GM18870 (cell line): Measurements from ENCODE around the gene TSTD1.
"Not testable (repeated sequence)": the region's sequence is repeated elsewhere in the genome, so short reads cannot be mapped to it uniquely, and the experiment has no call there.

Source experiments
- ATAC-seq: cut with Tn5 transposase; IDR thresholded peaks from one replicate; pipeline ENCODE4 v1.9.1; 2021; ENCODE audit warnings: moderate library complexity; ENCODE audit not compliant: unreplicated experiment

TSTD1 gene

GRCh38 chr1:161009602-161010211, 29.1 kb downstream of the TSTD1 start:
- no peak for ATAC-seq

GRCh38 chr1:161008869-161009510, 29.8 kb downstream of the TSTD1 start:
- no peak for ATAC-seq

- ATAC-seq, result no peak
These were observed 31.4 kb downstream of the TSTD1 start for GRCh38 chr1:161007369-161007768.

GRCh38 chr1:161006563-161006962, 32.2 kb downstream of the TSTD1 start:
- no peak for ATAC-seq

GRCh38 chr1:161001525-161001924, 37.2 kb downstream of the TSTD1 start:
- ATAC-seq, result no peak

GRCh38 chr1:161000736-161001480, 37.9 kb downstream of the TSTD1 start:
- no peak for ATAC-seq

GRCh38 chr1:160999376-160999775, 39.4 kb downstream of the TSTD1 start:
- ATAC-seq, result no peak

GRCh38 chr1:160997323-160998038, 41.3 kb downstream of the TSTD1 start:
- ATAC-seq, result no peak

GRCh38 chr1:160996178-160996577, 42.6 kb downstream of the TSTD1 start:
- ATAC-seq, result no peak

GRCh38 chr1:160993544-160994193, 45.1 kb downstream of the TSTD1 start:
- no peak for ATAC-seq

GRCh38 chr1:160992036-160992435, 46.7 kb downstream of the TSTD1 start:
- not testable (repeated sequence) for ATAC-seq
